Measurements from ENCODE around the gene CALML4. TPM values are rescaled to one million over a fixed set of nuclear protein-coding genes. Genes with fewer than 3 reads are reported as not detected.

CALML4 gene
- total RNA-seq, 1 donor from 2014 or later = 22.7 TPM

DNA sequence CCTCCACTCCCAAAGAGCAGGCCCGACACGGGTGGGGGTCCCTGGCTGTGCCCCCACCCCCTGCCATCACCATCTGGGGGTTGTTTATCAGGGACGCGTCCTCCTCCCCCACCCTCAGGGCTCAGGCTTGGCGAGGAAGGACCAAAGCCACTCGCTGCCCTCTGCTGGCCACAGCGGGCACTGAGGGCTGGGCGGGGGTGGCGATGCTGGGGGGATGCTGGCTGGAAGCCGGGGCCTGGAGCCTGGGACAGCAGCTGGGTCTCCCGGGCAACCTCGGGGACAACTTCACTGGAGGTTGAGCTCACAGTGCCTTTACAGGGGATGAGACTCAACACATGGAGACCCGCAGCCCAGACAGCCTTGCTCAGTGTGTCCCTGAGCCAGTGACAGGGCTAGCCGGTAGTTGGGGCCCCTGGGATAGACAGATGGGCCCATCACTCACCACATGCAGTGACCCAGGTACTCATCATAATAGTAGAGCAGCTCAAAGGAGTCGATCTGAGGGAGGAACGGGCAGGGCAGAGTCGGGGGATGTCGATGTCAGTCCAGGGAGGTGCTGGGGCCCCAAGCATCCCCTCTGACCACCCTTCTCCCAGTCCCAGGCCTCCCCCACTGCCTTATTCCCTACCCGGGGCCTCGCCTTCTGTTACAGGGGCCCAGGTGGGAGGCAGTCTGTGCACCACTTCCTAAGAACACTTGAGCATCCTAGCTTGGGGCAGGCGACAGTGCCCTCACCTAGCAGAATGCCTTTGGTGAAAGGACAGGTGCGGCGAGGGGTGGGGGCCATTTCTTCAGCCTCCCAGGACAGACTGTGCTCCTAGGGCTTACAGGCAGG lies 5.9 kb upstream of the CALML4 start:
- Mint-ChIP-seq H3K27me3 (ENCODE audit: insufficient read depth, low read depth) (no peaks in the 10 kb centered on the region), H3K36me3 (peaks cover under 1% of the 10 kb centered on the region), H3K4me1 (peaks cover 7% of the 10 kb centered on the region), H3K27ac (no peak overlapping the region), H3K9me3 (no peaks in the 10 kb centered on the region), H3K4me3 (no peak overlapping the region)
- peak; percentile 82 for DNase-seq (ENCODE audit: low spot score)
- peaks cover 20% of the 10 kb centered on the region for H3K79me2 ChIP-seq (ENCODE audit: low read depth)
- H3F3A ChIP-seq (ENCODE audit: low read depth) = peaks cover 8% of the 10 kb centered on the region
- TF ChIP-seq, protein P1, sequence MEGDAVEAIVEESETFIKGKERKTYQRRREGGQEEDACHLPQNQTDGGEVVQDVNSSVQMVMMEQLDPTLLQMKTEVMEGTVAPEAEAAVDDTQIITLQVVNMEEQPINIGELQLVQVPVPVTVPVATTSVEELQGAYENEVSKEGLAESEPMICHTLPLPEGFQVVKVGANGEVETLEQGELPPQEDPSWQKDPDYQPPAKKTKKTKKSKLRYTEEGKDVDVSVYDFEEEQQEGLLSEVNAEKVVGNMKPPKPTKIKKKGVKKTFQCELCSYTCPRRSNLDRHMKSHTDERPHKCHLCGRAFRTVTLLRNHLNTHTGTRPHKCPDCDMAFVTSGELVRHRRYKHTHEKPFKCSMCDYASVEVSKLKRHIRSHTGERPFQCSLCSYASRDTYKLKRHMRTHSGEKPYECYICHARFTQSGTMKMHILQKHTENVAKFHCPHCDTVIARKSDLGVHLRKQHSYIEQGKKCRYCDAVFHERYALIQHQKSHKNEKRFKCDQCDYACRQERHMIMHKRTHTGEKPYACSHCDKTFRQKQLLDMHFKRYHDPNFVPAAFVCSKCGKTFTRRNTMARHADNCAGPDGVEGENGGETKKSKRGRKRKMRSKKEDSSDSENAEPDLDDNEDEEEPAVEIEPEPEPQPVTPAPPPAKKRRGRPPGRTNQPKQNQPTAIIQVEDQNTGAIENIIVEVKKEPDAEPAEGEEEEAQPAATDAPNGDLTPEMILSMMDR (IDR thresholded peaks at IDR 0.05) = peak; percentile 86
- TF ChIP-seq EZH2 (IDR thresholded peaks at IDR 0.05) = no peak
- no peak for TF ChIP-seq EZH2phosphoT487 (IDR thresholded peaks at IDR 0.05)
- H3K4me3 ChIP-seq = no peak overlapping the region
- H3K36me3 ChIP-seq = no peaks in the 10 kb centered on the region
- no peak overlapping the region for H2AFZ ChIP-seq (replicated peaks)
- H3K9ac ChIP-seq = no peak overlapping the region
- peaks cover 15% of the 10 kb centered on the region for H3K4me1 ChIP-seq
- no peaks in the 10 kb centered on the region for H3K27me3 ChIP-seq
- no peaks in the 10 kb centered on the region for H3K9me3 ChIP-seq (ENCODE audit: low read depth)
- H3K4me2 ChIP-seq = no peak overlapping the region
- H4K20me1 ChIP-seq (ENCODE audit: low read depth) = peaks cover 40% of the 10 kb centered on the region
- no peak overlapping the region for H3K27ac ChIP-seq

DNA sequence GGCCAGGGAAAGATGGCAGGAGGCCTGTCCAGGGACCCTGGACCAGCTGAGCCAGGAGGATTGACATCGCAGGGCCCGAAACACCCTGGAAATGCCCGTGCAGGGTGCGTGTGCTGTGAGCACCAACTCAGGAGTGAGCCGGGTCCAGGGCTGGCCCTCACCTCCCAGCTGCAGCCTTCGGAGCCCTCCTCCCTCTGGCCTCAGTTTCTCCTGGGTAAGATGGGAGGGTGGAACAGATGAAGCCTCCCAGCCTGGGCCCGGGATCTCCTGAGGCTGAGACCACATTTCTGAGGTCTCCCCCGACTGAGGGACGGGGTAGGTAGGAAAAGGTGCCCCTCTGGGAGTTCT lies 5.3 kb upstream of the CALML4 start:
- no peaks in the 10 kb centered on the region for H3K27me3 ChIP-seq
- no peaks in the 10 kb centered on the region for H3K36me3 ChIP-seq
- Mint-ChIP-seq H3K4me3 (no peak overlapping the region), H3K4me1 (peaks cover 8% of the 10 kb centered on the region), H3K36me3 (no peaks in the 10 kb centered on the region), H3K27ac (no peak overlapping the region), H3K9me3 (no peaks in the 10 kb centered on the region), H3K27me3 (ENCODE audit: insufficient read depth, low read depth) (no peaks in the 10 kb centered on the region)
- H3K9me3 ChIP-seq (ENCODE audit: low read depth) = no peaks in the 10 kb centered on the region
- H3K79me2 ChIP-seq (ENCODE audit: low read depth) = peaks cover 15% of the 10 kb centered on the region
- peaks cover 46% of the 10 kb centered on the region for H4K20me1 ChIP-seq (ENCODE audit: low read depth)
- peaks cover 20% of the 10 kb centered on the region for H3K4me1 ChIP-seq
- no peak overlapping the region for H3K9ac ChIP-seq
- H2AFZ ChIP-seq (replicated peaks) = no peak overlapping the region
- no peak overlapping the region for H3K4me2 ChIP-seq
- TF ChIP-seq EZH2phosphoT487 (IDR thresholded peaks at IDR 0.05) = no peak
- TF ChIP-seq EZH2 (IDR thresholded peaks at IDR 0.05) = no peak
- TF ChIP-seq, protein P1 (IDR thresholded peaks at IDR 0.05) = no peak
- H3K27ac ChIP-seq = no peak overlapping the region
- H3F3A ChIP-seq (ENCODE audit: low read depth) = peaks cover 8% of the 10 kb centered on the region
- H3K4me3 ChIP-seq = no peak overlapping the region
- no peak for DNase-seq (ENCODE audit: low spot score)

DNA sequence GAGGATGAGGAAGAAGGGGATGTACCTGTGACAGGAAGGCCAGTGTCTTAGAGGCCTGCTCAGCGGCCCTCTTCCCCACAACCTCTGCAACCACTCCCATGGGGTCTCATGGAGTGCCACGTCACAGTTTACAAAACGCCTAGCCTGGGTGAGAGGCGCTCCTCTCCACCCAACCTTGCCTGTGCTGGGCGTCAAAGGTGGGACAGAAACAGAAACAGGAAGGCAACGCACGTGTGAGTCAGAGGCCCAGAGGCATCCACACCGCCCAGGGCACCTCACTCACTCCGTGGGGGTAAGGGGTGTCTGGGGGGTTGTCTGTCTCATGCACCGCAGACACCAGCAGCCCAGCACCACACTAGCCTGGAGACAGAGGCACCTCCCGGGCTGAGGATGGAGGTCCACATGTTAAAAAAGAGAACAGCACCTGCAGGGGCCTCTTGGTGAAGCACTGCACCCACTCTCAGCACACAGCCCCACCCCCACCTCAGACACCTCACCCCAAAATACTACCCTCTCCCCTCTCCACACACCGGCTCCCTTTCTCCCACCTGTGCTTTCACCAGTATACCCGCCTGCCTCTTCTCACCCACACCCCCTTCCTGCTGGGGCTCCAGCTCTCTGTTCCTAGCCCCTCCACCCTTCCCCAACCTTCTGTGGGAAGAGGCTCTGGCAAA lies 4.7 kb upstream of the CALML4 start:
- Histone ChIP-seq H3F3A (ENCODE audit: low read depth) (peaks cover 8% of the 10 kb centered on the region), H3K4me3 (no peak overlapping the region), H3K79me2 (ENCODE audit: low read depth) (peaks cover 10% of the 10 kb centered on the region), H2AFZ (replicated peaks) (no peak overlapping the region), H3K27me3 (no peaks in the 10 kb centered on the region), H3K9me3 (ENCODE audit: low read depth) (no peaks in the 10 kb centered on the region), H3K4me2 (no peak overlapping the region), H3K36me3 (no peaks in the 10 kb centered on the region), H3K9ac (no peak overlapping the region), H3K4me1 (peaks cover 24% of the 10 kb centered on the region), H4K20me1 (ENCODE audit: low read depth) (peaks cover 52% of the 10 kb centered on the region), H3K27ac (no peak overlapping the region)
- Mint-ChIP-seq H3K4me3 (no peak overlapping the region), H3K27ac (no peak overlapping the region), H3K9me3 (no peaks in the 10 kb centered on the region), H3K4me1 (peaks cover 14% of the 10 kb centered on the region), H3K36me3 (peaks cover under 1% of the 10 kb centered on the region), H3K27me3 (ENCODE audit: insufficient read depth, low read depth) (no peaks in the 10 kb centered on the region)
- no peak for DNase-seq (ENCODE audit: low spot score)
- no peak for TF ChIP-seq EZH2 (IDR thresholded peaks at IDR 0.05)
- TF ChIP-seq, protein P1 (IDR thresholded peaks at IDR 0.05) = no peak

All from neural progenitor cell (in vitro differentiated cells).